ENCODE results near the gene COG5.

COG5 gene

DNA sequence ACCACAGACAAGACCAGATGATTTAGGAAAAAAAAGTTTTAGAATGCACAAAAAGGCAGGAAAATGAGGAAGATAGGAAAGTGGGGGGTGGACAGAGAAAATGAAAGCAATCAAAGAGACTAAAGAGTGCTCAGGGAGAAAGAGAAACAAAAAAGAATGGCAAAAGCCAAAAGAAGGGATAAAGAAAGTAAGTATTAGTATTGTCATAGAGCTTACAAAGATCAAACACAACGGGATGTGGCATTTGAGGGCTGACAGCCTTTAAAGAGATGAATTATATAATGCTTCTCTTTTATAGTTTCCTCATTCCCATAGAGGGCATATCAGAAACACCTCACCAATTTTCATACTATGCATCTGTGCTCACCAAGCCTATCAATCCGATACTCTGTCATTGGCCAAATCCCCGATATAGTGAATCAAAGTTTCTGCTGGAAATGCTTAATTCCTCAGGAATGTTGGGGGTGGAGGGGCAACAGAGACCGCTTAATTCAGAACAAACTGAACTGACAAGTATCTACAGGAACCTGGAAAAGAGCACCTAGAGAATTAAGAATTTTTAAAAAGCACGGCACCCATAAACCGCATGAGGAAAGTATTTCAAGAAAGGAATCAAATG, 2.7 kb downstream of the COG5 start:
- no peaks in the 10 kb centered on the region for H3K9me2 ChIP-seq (replicated peaks; ENCODE audit: control insufficient read depth, low read length)
- no peak overlapping the region for H3K4me2 ChIP-seq (ENCODE audit: low read length)
- peaks cover 63% of the 10 kb centered on the region for H3K79me2 ChIP-seq (ENCODE audit: control insufficient read depth, low read length)
- peaks cover 23% of the 10 kb centered on the region for H3K4me1 ChIP-seq (ENCODE audit: control insufficient read depth, low read length)
- no peaks in the 10 kb centered on the region for H3F3A ChIP-seq (ENCODE audit: control insufficient read depth, insufficient read depth)
- H3K9me3 ChIP-seq (ENCODE audit: control insufficient read depth, insufficient read depth, low read length): no peaks in the 10 kb centered on the region
- H3K27me3 ChIP-seq (ENCODE audit: control insufficient read depth, low read length): no peaks in the 10 kb centered on the region
- H4K20me1 ChIP-seq (ENCODE audit: control insufficient read depth, insufficient read depth, low read depth, low read length): no peaks in the 10 kb centered on the region
- peaks cover 26% of the 10 kb centered on the region for H3K36me3 ChIP-seq (ENCODE audit: control insufficient read depth, low read length)
- no peak overlapping the region for H3K27ac ChIP-seq (ENCODE audit: low read depth, low read length)
- no peak for TF ChIP-seq EZH2phosphoT487 (IDR thresholded peaks at IDR 0.05; ENCODE audit: borderline replicate concordance, low read length)
- TF ChIP-seq CTCF (IDR thresholded peaks at IDR 0.05; ENCODE audit: low read depth, low read length, poor library complexity, severe bottlenecking): no peak
- H3K4me3 ChIP-seq (ENCODE audit: low read length): no peak overlapping the region

DNA sequence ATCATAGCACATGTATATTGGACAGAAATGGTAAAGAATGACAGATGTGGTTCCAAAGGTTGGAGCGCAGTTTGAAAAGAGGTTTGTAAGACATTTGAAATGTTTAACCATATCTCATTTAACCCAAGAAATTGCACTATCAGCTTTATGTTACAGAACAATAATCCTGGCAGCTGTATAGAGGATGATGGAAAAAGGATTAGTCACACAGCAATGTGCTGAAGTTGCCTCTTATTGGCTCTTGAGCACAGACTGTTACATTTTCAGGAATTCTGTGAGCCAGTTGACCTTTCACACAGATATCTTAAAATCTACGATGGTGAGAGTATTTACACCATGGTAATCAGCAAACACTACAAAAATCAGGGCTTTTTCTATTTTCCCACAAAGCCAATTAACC, 3.9 kb downstream of the COG5 start:
- H3K9me3 ChIP-seq (ENCODE audit: control insufficient read depth, insufficient read depth, low read length): no peaks in the 10 kb centered on the region
- H3K79me2 ChIP-seq (ENCODE audit: control insufficient read depth, low read length): peaks cover 57% of the 10 kb centered on the region
- no peaks in the 10 kb centered on the region for H3F3A ChIP-seq (ENCODE audit: control insufficient read depth, insufficient read depth)
- H3K4me3 ChIP-seq (ENCODE audit: low read length): no peak overlapping the region
- H3K4me1 ChIP-seq (ENCODE audit: control insufficient read depth, low read length): peaks cover 18% of the 10 kb centered on the region
- TF ChIP-seq EZH2phosphoT487 (IDR thresholded peaks at IDR 0.05; ENCODE audit: borderline replicate concordance, low read length): no peak
- no peak for TF ChIP-seq CTCF (IDR thresholded peaks at IDR 0.05; ENCODE audit: low read depth, low read length, poor library complexity, severe bottlenecking)
- H4K20me1 ChIP-seq (ENCODE audit: control insufficient read depth, insufficient read depth, low read depth, low read length): no peaks in the 10 kb centered on the region
- no peaks in the 10 kb centered on the region for H3K9me2 ChIP-seq (replicated peaks; ENCODE audit: control insufficient read depth, low read length)
- peaks cover 33% of the 10 kb centered on the region for H3K36me3 ChIP-seq (ENCODE audit: control insufficient read depth, low read length)
- no peaks in the 10 kb centered on the region for H3K27me3 ChIP-seq (ENCODE audit: control insufficient read depth, low read length)
- H3K4me2 ChIP-seq (ENCODE audit: low read length): no peak overlapping the region
- no peak overlapping the region for H3K27ac ChIP-seq (ENCODE audit: low read depth, low read length)

DNA sequence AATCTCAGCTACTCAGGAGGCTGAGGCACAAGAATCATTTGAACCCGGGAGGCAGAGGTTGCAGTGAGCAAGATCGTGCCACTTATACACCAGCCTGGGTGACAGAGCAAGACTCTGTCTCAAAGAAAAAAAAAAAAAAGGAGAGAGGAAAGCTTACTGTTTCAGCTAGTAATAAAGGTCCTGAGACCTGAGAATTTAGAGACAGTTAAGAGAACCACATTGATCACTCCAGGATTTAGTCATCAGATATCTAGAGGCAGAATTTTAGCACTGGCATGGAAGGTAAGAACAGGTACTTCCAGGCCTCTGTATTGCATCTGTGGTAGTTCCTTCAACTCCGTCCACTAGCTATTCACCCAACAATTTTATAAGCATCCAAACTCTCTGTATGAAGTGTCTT, 7.8 kb downstream of the COG5 start:
- H3K4me2 ChIP-seq (ENCODE audit: low read length): no peak overlapping the region
- H3K9me2 ChIP-seq (replicated peaks; ENCODE audit: control insufficient read depth, low read length): no peaks in the 10 kb centered on the region
- TF ChIP-seq EZH2phosphoT487 (IDR thresholded peaks at IDR 0.05; ENCODE audit: borderline replicate concordance, low read length): no peak
- no peak for TF ChIP-seq CTCF (IDR thresholded peaks at IDR 0.05; ENCODE audit: low read depth, low read length, poor library complexity, severe bottlenecking)
- H3K27me3 ChIP-seq (ENCODE audit: control insufficient read depth, low read length): no peaks in the 10 kb centered on the region
- H3K4me3 ChIP-seq (ENCODE audit: low read length): no peak overlapping the region
- H3K27ac ChIP-seq (ENCODE audit: low read depth, low read length): no peak overlapping the region
- H4K20me1 ChIP-seq (ENCODE audit: control insufficient read depth, insufficient read depth, low read depth, low read length): no peaks in the 10 kb centered on the region
- no peaks in the 10 kb centered on the region for H3K9me3 ChIP-seq (ENCODE audit: control insufficient read depth, insufficient read depth, low read length)
- H3F3A ChIP-seq (ENCODE audit: control insufficient read depth, insufficient read depth): no peaks in the 10 kb centered on the region
- H3K36me3 ChIP-seq (ENCODE audit: control insufficient read depth, low read length): peaks cover 50% of the 10 kb centered on the region
- H3K4me1 ChIP-seq (ENCODE audit: control insufficient read depth, low read length): peaks cover 6% of the 10 kb centered on the region; the same call in 1 of the 2 replicates
- peaks cover 25% of the 10 kb centered on the region for H3K79me2 ChIP-seq (ENCODE audit: control insufficient read depth, low read length)

All from DOHH2 (cell line).